ENCODE data around the gene ICOSLG.

- TF ChIP-seq CREB5 (CRISPR knock-in tag; IDR thresholded peaks at IDR 0.05; ENCODE audit: low read depth) (no peak), ZFP30 (CRISPR knock-in tag; IDR thresholded peaks at IDR 0.05) (no peak), GLIS3 (CRISPR knock-in tag; IDR thresholded peaks at IDR 0.05) (no peak), ZFP3 (CRISPR knock-in tag; IDR thresholded peaks at IDR 0.05) (no peak), PATZ1 (CRISPR knock-in tag; IDR thresholded peaks at IDR 0.05; ENCODE audit: borderline replicate concordance) (no peak), RARB (CRISPR knock-in tag; IDR thresholded peaks at IDR 0.05) (no peak), TCF4 (CRISPR knock-in tag; IDR thresholded peaks at IDR 0.05; ENCODE audit: borderline replicate concordance) (no peak), PPARA (CRISPR knock-in tag; IDR thresholded peaks at IDR 0.05; ENCODE audit: borderline replicate concordance) (no peak), ZNF8 (CRISPR knock-in tag; IDR thresholded peaks at IDR 0.05) (no peak), ESRRG (CRISPR knock-in tag; IDR thresholded peaks at IDR 0.05) (no peak)
Measured at GRCh38 chr21:44285138-44285992, 44.6 kb upstream of the ICOSLG start, which contains the start of gene AIRE.
